NCI-H460 (cell line): ENCODE data around the gene HOXA10. TPM values are rescaled to one million over a fixed set of nuclear protein-coding genes. Genes with fewer than 3 reads are reported as not detected.
A peak's percentile ranks its signal among the peaks of the same experiment; 100 is the strongest.

ENCODE experiments used
- DNase-seq: peaks from one replicate; pipeline ENCODE4 v3.0.0-alpha.2; 2016; ENCODE audit warnings: low read depth; ENCODE audit errors: extremely low read depth
- total RNA-seq: library from RNA; depleted of rRNA; stranded (reverse); fragments of >200 nt; shearing (Covaris generic); gene quantifications from 2 replicates; pipeline ENCODE4 v1.2.3, GENCODE V29; 2014

Gene HOXA10
- total RNA-seq, 1 experiment from 2014 or later: 11.9 TPM

DNA sequence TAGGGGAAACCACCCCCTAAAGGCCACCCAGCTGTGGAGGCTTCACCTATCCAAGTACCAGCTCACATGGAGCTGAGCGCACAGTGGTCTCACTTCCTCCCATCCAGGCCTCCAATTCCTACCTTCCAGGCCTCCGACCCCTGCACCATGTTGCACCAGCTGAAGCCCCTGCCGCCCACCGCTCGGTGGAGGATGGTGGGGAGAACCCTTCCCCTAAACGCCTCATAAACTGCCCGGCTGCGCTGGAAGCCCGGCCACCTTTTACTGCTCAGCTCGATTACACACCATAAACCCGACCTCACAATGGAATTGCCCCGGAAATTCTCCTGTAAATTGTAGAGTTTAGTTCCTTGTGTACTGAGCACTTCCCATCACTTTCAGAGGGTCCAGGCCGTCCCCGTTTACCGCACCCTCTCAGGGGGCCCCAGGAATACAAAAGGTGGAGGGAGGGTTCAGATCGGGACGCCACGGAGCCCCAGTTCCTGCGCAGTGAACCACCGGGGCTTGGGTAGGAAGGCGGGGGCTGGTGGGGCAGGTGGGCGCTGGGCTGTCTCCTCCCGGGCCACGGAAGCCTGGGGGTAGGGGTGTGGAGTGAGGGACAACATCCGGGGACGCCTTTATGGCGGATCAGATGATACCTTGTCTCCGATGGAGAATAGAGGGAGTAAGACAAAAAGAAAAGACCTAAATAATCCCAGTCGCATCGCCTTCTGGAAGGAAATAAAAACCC lies 16.3 kb downstream of the HOXA10 start:
- no peak for DNase-seq

DNA sequence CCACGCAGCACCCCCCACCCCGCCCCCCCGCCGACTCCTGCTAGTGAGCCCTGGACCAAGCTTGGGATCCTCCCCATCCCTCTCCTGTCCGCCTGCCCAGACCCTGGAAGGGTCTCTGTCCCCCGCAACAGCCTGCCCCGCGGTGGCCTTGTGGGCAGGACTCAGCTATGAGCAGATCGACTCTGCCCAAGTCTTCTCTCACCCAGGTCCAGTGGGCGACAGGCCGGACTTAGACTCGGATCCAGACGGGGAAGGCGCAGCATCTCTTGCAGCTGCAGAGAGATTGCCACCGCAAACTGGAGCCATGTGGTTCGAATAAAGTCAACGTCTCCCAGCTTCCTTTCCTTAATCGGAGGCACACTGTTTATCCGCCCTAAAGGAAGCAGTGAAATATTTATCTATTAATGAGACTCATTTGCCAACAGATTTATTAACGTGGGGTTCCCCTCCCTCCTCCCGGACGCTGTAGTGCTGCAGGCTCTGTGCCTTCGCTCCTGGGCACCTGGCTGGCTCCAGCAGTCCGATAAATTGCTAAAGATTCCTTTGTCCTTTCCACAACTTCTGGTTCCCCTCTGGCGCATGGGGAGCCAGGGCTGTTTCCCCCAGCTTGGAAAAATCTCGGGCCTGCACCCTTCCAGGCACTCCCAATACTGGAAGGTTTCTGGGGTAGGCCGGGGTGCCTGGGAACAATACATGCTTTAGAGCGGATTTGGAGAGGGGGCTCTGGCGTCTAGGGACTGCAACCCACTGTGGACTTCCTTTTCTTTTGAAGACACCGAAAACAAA lies 17.0 kb downstream of the HOXA10 start:
- DNase-seq: no peak

DNA sequence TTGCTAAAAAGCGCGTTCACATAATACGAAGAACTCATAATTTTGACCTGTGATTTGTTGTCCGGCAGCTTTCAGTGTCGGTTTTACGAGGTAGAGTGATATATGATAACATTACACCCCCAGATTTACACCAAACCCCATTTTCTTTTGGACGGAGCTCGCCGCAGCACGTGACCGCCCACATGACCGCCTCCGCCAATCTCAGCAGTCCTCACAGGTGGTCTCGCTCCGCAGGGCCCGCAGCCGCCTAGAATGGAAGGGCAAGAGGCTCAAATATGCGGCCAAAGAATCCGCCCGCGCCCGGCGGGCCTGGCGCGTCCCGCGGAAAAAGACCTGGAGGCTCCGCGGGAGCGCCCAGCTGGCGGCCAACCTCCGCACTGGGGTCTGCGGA lies 17.6 kb downstream of the HOXA10 start, which contains the start of gene HOXA7:
Gene HOXA7 (minus strand): TSS at position 168 of the 391 bp plus-strand sequence. CDS start 130 bp downstream, at position 38.
- no peak for DNase-seq

DNA sequence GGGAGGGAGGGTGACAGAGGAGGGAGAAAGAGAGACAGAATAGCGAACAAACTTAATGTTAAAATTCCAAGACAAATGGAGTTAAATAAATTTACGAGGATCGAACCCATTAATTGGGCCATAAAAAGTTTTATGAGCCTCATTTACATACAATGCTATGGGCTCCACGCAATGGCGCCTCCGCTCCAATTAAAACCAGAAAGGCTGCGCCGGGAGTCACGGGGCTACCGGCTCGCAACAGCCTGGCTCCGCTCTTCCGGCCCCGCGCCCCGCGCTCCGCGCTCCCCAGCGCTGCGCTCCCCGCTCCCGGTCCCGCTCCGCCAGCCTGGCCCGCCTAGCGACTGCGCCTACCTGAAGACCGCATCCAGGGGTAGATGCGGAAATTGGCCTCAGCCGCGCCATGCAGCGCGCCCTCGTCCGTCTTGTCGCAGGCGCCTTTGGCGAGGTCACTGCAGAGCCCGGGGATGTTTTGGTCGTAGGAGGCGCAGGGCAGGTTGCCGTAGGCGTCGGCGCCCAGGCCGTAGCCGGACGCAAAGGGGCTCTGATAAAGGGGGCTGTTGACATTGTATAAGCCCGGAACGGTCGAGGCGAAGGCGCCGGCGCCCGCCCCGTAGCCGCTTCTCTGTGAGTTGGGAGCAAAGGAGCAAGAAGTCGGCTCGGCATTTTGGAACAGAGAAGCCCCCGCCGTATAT lies 18.2 kb downstream of the HOXA10 start:
- no peak for DNase-seq

DNA sequence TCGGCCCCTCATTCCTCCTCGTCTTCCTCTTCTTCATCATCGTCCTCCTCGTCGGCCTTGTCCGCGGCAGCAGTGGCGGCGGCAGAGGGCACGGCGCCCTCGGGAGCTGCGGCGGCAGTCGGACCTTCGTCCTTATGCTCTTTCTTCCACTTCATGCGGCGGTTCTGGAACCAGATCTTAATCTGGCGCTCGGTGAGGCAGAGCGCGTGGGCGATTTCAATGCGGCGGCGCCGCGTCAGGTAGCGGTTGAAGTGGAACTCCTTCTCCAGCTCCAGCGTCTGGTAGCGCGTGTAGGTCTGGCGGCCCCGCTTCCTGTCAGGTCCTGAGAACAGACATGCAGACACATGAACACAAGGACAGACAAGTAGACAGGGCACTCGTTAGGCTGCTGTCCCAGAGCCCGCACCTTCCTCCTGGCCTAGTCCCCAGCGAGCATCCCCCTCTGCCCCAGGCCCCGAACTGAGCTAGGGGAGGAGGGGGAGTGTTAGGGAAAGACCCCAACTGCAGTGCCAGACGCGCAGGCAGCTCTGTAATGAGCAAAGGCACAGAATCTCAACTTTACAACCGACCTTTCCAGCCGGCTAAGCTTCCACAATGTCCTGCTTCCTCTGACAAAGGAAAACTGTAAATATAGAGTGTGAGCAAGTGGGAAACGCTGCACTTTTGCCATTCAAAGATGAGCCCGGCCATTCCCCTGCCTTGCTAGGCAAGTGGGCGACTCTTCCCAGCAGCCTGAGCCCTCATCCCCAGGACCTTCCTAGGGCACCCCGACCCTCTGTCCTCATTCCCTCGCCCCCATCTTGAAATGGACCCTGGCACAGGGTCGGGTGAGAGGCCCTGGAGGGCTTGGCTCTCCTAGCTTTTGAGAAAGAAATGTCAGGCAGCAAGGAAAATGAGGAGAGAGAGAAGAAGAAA lies 19.0 kb downstream of the HOXA10 start:
- DNase-seq: no peak

DNA sequence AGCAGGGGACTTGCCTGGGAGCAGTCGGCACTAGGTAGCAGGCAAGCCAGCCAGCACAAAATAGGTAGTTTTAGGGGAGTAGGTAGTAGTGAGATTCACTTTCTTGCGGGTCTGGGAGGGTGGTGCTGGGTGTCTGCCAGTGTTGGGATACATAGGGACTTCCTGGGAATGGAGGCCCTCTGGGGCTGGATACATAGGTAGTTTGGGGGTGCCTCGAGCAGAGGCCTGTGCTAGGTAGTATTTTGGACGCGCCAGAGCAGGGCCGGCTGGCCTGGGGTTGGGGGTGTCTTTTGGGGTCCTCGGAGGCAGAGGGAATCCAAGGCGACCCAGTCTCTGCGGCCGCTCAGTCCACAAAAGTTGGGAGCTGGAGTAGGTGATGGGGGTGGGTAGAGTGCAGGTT lies 19.8 kb downstream of the HOXA10 start:
- DNase-seq: no peak

DNA sequence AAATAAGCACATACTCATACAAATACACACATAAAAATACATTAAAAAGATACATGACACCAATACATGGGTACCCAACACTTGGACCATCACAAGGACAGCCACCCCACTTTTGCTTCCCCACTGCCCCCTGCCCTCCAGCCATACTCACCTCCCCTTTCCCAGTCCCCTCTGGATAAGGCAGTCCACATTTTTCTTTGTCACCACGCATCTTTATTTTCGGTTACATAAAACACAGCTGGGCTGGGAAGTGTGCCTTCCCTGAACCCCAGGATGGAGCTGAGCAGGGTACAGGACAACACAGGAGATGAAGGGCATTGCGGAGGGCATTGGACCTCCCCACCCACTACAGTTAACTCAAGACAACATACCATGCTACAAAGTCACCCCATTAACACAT lies 20.6 kb downstream of the HOXA10 start:
- no peak for DNase-seq

DNA sequence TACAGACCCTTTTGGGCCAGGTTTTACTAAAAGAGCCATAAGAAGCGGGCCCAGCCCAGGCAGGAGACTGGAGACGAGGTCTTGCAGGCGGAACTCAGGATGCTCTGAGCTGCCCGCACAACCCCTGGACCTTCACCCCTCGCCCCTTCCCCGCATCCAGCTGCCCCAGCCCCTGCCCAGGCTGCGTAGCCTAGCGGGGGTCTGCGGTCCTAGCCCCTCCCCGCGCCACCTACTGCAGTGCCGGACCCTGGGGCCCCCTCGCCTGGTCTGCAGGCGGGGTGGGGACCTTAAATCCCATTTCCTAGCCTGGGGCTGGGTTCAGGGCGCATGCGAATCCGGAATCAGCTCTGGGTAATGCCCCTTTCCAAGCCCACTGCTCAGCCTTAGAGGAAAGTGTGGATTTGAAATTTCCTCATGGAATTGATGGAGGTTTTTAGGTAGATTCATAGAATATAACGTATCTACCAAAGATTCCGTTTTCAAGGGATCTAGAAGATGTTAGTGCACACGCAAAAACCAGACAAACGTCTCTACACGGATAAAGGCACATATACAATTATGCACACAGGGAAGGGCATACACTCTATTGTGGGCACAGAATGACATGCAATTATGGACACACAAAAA lies 21.2 kb downstream of the HOXA10 start:
- DNase-seq: no peak

DNA sequence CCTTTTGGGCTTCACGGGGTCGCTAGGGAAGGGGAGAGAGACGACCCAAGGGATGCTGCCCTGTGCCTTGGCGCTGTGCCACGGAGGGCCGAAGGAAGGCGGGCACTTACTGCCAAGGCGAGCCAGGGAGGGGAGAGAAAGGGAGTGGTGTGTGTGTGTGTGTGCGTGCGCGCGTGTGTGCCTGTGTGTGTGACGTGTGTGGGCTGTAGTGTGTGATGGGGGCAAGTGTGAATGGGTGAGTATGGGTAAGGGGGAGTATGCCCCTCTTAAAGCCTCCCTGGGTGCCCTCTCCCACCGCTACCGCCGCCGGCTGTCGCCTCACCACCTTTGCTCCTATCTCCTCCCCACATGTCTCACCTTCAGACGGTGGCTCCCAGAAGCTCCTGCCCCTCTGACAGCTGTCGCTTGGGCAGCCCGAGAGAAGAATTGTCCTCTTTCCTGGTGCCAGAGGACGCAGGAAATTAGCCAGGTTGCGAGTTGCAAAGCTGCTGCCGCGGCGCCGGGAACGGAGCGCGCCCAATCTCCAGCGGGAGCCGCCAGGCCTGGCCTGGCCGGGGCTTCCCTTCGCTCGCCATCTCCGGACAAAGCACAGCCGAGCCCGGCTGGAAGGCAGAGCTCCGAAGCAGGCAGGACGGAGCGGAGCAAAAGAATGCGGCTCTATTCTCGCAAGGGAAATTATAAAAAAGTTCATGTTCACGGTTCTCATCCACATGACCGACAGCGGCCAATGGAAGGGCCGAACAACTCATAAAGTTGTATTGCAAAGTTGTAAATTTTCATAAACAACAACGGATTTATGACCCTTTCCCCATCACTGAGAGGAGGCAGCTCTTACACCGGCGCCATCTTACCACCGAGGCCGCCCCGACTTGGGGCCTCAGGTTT lies 21.9 kb downstream of the HOXA10 start, which contains the start of gene HOXA3:
Gene HOXA3 (minus strand): TSS at position 653 of the 885 bp plus-strand sequence. CDS start 41,943 bp downstream, outside the sequence.
- DNase-seq: no peak

DNA sequence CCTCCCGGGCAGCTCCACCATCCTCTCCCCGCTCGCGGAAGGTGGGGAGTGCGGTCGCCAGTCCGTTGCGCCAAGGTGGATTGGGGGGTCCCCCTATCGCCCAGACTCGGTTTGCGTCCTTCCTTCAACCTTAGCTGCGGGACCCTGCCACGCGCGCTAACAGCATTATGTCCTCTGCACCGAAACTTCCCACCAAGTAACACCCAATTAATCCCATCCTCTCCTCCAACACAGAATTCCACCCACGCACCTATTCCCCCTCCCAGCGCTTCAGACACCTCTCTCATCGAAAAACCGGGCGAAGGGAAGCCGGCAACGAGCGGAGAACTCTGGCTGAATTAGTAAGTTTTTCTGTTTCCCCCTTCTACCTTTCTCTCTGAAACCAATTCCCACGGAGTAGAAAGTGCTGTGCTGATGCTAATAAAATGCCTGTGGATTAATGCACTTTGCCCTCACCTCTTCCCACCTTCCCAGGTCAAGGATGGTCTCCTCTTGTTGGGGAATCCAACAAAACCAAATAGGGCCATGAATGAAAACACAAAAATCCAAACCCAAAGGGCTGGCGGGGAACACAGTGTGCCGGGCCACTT lies 22.7 kb downstream of the HOXA10 start:
- no peak for DNase-seq

DNA sequence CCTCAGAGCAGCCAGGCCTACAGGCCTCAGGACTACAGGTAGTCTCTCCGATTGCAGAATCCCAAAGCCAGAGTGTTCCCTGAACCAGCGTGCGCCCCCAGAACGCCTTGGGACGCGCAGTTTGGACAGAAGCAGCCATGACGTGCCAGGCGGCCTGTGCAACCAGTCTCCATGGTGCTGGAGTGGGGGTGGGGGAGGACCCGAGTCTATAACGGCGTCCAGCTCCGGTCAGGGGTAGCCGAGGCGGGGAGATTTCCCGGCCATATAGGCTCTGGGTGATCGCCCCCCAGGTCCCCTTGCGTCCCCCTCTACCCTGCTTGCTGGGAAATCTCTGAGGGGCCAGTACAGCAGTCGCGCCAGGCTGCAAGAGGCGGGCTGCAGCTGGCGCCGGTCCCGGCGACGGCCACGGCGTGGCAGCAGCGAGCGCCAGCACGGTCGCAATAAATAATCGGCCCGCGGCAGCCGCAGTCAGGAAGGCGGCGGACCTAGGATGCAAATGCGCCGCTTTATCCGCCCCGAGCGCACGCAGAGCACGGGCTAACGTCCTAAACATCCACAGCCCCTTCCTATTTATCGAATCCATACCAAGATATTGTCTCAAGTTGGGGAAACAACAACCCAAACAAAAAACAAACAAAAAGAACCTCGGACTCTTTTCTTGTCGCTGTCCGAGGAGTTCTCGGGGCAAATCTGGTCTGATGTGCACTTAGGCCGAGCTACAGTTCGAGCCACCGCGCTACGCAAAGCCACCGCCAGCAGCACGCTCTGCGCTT lies 23.4 kb downstream of the HOXA10 start:
- DNase-seq: peak; percentile 72

DNA sequence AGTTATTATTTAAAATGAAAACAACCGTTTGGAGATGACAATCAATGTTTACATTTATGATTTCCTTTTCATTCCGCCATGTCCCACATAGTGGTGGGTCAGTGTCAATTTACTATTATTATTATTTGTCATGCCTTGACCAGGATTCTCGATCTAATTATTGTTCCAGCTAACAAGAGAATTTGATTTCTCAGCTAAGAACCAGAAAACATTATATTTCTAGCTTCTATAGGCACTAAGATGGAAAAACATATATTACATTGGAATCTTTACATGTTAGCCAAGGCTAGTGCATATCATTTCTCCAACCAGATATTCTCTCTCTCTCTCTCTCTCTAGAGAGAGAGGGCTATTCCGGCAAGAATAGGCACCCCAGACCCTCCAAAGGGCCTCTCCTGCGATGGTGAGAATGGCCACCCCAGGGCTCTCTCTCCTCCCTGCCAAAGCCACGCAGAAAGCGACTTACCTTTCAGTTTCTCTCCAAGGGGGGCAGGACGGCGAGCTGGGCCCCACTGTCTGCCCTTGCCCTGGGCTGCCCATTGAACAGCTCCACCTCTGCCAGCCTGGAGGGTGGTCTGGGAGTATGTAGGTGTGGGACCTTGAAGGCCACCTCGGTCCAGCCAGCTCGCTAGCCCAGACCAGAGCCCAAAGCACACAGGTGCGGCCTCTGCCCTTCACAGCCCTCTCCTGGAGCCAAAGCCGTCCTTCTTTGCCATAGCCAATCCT lies 24.1 kb downstream of the HOXA10 start:
- DNase-seq: no peak

DNA sequence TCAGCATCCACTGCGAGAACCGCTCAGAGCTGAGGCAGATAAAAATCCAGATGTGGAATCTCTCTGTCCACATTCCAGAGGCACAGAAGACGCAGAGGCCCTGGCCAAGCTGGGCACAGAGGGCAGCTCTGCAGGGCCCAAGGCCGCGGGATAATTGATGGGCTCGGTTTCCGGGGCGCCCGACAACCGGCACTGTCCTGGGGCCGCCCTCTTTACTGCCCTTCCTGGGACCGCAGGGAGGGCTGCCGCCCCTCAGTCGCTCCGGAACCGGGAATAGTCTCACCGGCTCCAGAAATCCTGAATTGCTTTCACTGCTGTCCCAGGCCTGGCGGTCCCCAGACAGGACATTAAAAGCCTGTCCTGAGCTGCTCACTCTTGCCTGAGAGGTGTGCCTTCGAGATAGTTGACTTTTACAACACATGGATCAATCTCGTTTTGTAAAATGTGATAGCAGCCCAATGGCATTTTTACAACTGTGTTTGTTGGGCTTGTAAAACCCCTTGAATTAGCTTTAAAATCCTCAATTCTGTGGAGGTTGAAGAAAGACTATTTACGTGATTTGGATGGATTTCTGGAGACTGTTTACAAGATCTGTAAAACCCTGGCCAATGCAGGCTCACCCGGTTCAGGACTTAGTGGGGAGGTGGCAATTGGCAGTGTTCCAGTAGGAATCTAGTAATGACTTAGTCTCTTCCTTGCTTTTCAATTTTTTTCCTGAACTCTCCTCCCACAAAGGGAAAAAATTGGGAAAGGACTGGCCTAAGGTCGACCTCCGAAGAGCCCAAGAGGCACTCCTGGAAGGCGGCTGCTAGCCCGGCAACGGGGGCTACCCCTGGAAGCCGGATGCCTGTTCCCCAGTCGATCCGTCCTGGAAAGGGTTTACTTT lies 25.1 kb downstream of the HOXA10 start:
- no peak for DNase-seq

DNA sequence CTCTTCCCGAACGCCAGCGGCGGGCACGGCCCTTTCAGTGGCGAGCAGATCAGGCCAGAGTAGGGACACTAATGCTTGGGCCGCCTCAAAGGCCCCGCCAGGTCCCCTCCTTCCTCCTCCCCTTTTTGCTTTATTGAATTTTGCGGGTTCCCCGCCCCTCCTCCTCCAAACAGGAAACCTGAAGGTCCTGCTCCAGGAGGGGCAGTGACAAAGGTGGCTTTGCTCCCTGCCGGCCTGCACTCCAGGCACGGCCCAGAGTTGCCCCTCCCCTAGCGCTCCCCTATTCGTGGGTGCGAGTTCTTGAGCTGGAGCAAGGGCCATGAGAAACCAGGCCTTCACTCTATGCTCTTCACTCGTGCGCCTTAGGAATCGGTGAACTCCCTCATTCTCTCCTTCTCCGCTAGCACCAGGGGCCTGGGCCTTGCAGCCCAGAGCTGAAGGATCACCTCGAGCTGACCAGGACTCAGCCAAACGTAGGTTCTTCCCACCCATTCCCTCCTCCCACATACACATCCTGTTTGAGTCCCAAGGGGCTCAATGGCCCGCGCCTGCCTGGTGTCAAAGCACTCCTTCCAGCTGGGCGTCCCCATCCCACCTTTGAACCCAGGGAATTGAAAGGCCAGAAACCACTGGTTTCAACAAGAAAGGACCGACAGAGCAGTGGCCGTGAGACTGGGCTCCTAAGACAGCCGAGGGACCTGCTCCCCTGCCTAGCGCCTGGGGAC lies 25.9 kb downstream of the HOXA10 start:
- no peak for DNase-seq
